ENCODE results near the gene ZNF790. TPM values are rescaled to one million over a fixed set of nuclear protein-coding genes. Genes with fewer than 3 reads are reported as not detected.
"Not testable (repeated sequence)": the region's sequence is repeated elsewhere in the genome, so short reads cannot be mapped to it uniquely, and the experiment has no call there.

ZNF790 gene
- total RNA-seq, 4 donors from 2014 or later, result 9.8 to 18.7 (median 14.6) TPM

DNA sequence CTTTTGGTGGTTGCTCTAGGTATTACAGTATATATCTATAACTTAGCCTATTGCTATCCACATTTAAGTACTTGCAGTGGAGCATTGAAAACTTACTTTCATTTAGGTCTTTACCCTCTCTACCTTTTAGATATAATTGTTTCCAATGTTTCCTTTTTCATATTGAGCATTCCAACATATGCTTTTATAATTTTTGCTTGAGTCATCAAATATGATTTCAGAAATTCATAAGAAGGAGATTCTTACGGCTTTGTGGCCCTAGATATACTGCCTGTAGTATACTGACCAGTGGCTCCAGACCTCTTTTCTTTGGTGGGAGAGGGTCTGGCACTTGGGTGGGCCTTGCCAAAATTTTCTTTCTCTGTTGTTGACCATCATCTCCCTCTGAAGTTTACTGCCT lies 32.8 kb downstream of the ZNF790 start:
- no peaks in the 10 kb centered on the region for H3K4me1 ChIP-seq
- H3K4me3 ChIP-seq (replicated peaks in 1 of 3), result no peak overlapping the region
- H3K27ac ChIP-seq, result no peak overlapping the region
- H3K9me3 ChIP-seq, result no peaks in the 10 kb centered on the region
- DNase-seq, result no peak
- no peaks in the 10 kb centered on the region for H3K27me3 ChIP-seq
- peaks cover 16 to 21% of the 10 kb centered on the region in 2 donors for H3K36me3 ChIP-seq
- TF ChIP-seq POLR2A (IDR thresholded peaks at IDR 0.05), result no peak
- intact Hi-C loops (cut with DNase I), result no loop called here
- 98 to 100% methylated on average over 1 of the region's 1 CpG for WGBS, 2 donors

DNA sequence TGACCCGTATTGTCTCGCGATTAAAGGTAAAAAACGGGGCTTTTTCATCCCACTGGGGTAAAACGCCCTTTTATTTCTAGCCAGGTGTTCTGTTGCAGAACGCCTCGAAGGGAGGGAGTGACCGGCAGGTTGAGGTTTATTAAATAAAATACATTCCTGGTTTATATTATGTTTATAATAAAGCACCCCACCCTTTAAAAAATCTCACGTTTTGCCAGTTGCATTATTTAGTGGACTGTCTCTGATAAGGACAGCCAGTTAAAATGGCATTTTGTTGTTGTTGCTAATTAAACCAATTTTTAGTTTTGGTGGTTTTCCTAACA lies 40.4 kb downstream of the ZNF790 start:
- intact Hi-C loops (cut with DNase I), result no loop called here
- H3K27ac ChIP-seq, result peak overlapping the region; percentile 1 to 76 (median 34)
- H3K4me3 ChIP-seq (replicated peaks in 1 of 3), result peak overlapping the region; percentile 38 to 80 (median 68)
- no peak for DNase-seq
- no peaks in the 10 kb centered on the region for H3K27me3 ChIP-seq
- H3K36me3 ChIP-seq, result peaks cover 4 to 10% of the 10 kb centered on the region in 2 donors
- 0 to 2% methylated on average over 9 of the region's 9 CpGs for WGBS, 2 donors
- TF ChIP-seq, protein P1, sequence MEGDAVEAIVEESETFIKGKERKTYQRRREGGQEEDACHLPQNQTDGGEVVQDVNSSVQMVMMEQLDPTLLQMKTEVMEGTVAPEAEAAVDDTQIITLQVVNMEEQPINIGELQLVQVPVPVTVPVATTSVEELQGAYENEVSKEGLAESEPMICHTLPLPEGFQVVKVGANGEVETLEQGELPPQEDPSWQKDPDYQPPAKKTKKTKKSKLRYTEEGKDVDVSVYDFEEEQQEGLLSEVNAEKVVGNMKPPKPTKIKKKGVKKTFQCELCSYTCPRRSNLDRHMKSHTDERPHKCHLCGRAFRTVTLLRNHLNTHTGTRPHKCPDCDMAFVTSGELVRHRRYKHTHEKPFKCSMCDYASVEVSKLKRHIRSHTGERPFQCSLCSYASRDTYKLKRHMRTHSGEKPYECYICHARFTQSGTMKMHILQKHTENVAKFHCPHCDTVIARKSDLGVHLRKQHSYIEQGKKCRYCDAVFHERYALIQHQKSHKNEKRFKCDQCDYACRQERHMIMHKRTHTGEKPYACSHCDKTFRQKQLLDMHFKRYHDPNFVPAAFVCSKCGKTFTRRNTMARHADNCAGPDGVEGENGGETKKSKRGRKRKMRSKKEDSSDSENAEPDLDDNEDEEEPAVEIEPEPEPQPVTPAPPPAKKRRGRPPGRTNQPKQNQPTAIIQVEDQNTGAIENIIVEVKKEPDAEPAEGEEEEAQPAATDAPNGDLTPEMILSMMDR (IDR thresholded peaks at IDR 0.05), result no peak
- no peak for TF ChIP-seq POLR2A (IDR thresholded peaks at IDR 0.05)
- peaks cover 7 to 8% of the 10 kb centered on the region in 2 donors for H3K4me1 ChIP-seq
- H3K9me3 ChIP-seq, result no peaks in the 10 kb centered on the region

DNA sequence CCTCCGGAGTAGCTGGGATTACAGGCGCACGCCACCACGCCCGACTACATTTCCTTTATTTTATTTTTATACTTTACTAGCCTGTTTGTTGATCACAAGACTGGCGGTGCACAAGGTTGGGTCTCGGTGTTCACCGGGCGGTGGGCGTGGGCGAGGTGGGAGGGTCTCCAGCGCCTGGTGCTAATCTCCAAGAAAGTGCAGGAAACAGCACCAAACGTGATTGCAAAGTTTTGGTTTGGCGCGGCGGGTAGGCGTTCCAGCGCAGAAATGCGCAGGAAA lies 41.5 kb downstream of the ZNF790 start:
- TF ChIP-seq, protein P1 (IDR thresholded peaks at IDR 0.05), result no peak
- TF ChIP-seq POLR2A (IDR thresholded peaks at IDR 0.05), result no peak
- no peaks in the 10 kb centered on the region for H3K27me3 ChIP-seq
- no peak for DNase-seq
- H3K4me3 ChIP-seq (replicated peaks in 1 of 3), result peak overlapping the region in 2 of 3 donors; percentile 11 to 68
- intact Hi-C loops (cut with DNase I), result no loop called here
- no peaks in the 10 kb centered on the region for H3K9me3 ChIP-seq
- peak overlapping the region; percentile 49 to 76 (median 66) for H3K27ac ChIP-seq
- WGBS, 2 donors, result 9 to 14% methylated on average over 15 to 19 of the region's 19 CpGs
- peaks cover 0 to 6% of the 10 kb centered on the region in 2 donors for H3K36me3 ChIP-seq
- H3K4me1 ChIP-seq, result peaks cover 7 to 8% of the 10 kb centered on the region in 2 donors

DNA sequence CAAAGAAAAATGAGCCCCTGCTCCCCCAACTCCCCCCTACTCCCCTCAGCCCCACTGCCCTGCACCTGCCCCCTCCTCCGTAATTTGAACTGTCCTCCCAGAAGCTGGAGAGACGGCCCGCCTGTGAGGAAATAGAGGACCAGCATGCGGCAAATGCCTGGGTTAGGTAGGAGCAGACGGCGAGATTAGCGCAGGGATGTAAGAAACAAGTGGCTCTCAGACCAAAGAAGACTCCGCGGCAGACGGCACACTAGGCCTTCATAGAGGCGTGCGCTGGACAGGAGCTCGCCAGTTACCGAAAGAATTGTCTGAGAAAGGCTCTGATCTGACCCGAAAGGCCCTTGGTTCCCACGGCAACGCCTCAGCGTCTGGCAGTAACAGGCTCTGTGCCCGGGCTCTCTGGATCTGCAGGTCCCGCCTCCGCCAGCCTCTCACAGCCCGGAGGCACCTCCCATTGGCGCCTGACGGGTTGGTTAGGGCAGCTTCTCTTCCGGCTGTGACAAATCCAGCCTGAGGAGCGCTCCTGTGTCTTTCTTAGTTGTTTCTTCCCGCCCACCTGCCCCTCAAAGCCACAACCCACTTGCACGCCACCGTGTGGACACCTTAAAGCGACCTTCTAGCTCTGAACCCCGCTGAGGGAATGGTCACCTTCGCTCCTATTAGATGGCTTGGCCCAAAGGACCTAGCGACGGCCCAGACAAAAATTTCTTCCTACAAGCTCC lies 46.6 kb downstream of the ZNF790 start:
- WGBS, 2 donors, result 10% methylated on average over 17 to 24 of the region's 34 CpGs
- Histone ChIP-seq H3K4me3 (replicated peaks in 1 of 3) (peak overlapping the region in 1 of 3 donors; percentile 21), H3K27ac (peak overlapping the region; percentile 36 to 55 (median 43))
- H3K36me3 ChIP-seq; H3K9me3 ChIP-seq; H3K4me1 ChIP-seq; H3K27me3 ChIP-seq; intact Hi-C loops (cut with DNase I): not testable (repeated sequence)
- TF ChIP-seq, protein P1 (IDR thresholded peaks at IDR 0.05), result peak in 3 of 6 experiments; percentile 33 to 40 (median 34)
- DNase-seq, result peak; percentile 74 to 77

DNA sequence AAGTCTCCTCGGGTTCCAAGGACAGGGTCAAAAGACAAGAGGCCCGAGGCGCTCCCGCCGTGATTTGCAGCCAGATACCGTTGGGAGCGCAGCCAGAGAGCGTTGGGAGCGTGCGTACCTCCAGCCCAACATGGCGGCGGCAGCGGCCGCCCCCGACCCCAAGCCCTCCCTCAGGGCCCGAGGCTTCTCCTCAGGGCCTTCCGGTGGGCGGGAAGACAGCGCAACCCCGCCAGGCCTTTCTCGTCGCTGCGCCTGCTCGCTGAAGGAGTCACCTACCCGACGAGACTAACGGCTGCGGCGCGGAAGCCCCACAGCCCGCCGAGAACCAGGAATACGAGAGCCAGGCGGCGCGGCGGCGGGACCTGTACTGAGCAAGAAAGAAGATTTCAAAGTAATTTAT lies 62.4 kb downstream of the ZNF790 start:
- peaks cover 15 to 16% of the 10 kb centered on the region in 2 donors for H3K4me1 ChIP-seq
- peak overlapping the region in 2 of 3 donors; percentile 36 to 42 for H3K4me3 ChIP-seq (replicated peaks in 1 of 3)
- H3K27ac ChIP-seq, result peak overlapping the region; percentile 42 to 86 (median 75)
- TF ChIP-seq, protein P1 (IDR thresholded peaks at IDR 0.05), result no peak
- peak in 1 of 2 donors; percentile 85 for TF ChIP-seq POLR2A (IDR thresholded peaks at IDR 0.05)
- 12 to 19% methylated on average over 24 of the region's 38 CpGs for WGBS, 2 donors
- peak; percentile 72 to 76 for DNase-seq
- H3K27me3 ChIP-seq, result no peaks in the 10 kb centered on the region
- H3K36me3 ChIP-seq, result no peaks in the 10 kb centered on the region
- intact Hi-C loops (cut with DNase I), result no loop called here
- no peaks in the 10 kb centered on the region for H3K9me3 ChIP-seq

Data from thyroid gland (tissue), 4 donors.